ENCODE results near the gene LRFN3.
A peak's percentile ranks its signal among the peaks of the same experiment; 100 is the strongest.

The LRFN3 gene

GRCh38 chr19:35991731-35992450, 55.7 kb downstream of the LRFN3 start:
- no peak overlapping the region for H2BK15ac ChIP-seq (ENCODE audit: low read depth, poor library complexity, severe bottlenecking)
- no peaks in the 10 kb centered on the region for H3K36me3 ChIP-seq (ENCODE audit: control insufficient read depth in 1 of 2, insufficient read depth in 2 of 2, low read depth in 1 of 2, low read length in 2 of 2)
- no peak overlapping the region for H2BK5ac ChIP-seq (ENCODE audit: low read depth, low read length, poor library complexity, severe bottlenecking)
- no peak overlapping the region for H2AFZ ChIP-seq (ENCODE audit: low read depth, low read length)
- H2BK120ac ChIP-seq (ENCODE audit: low read depth, low read length) = no peak overlapping the region
- peaks cover 17% of the 10 kb centered on the region for H3K79me1 ChIP-seq (replicated peaks; ENCODE audit: low read length, poor library complexity, severe bottlenecking)
- H3K4me3 ChIP-seq (ENCODE audit: insufficient read depth in 1 of 2, low read depth in 1 of 2, low read length in 2 of 2) = no peak overlapping the region
- H3K4ac ChIP-seq (ENCODE audit: low read depth in 1 of 2, low read length in 2 of 2) = no peak overlapping the region
- H3K14ac ChIP-seq (ENCODE audit: low read length in 2 of 2) = no peak overlapping the region
- H4K91ac ChIP-seq (ENCODE audit: low read length) = no peak overlapping the region
- no peak overlapping the region for H3K4me2 ChIP-seq (ENCODE audit: low read length, poor library complexity, severe bottlenecking)
- no peak overlapping the region for H3K9ac ChIP-seq (ENCODE audit: low read length)
- no peak overlapping the region for H3K27ac ChIP-seq (ENCODE audit: low read length, poor library complexity, severe bottlenecking)
- H3K27me3 ChIP-seq (ENCODE audit: control insufficient read depth in 1 of 2, insufficient read depth in 1 of 2, low read length in 2 of 2) = peaks cover 14 to 17% of the 10 kb centered on the region in 2 experiments
- WGBS = 80% methylated on average over 7 of the region's 7 CpGs
- H3K4me1 ChIP-seq (ENCODE audit: control insufficient read depth, insufficient read depth, low read depth, low read length) = peaks cover 22% of the 10 kb centered on the region
- H2BK12ac ChIP-seq (ENCODE audit: low read length in 2 of 2) = no peak overlapping the region
- no peak overlapping the region for H2AK5ac ChIP-seq (ENCODE audit: low read length, severe bottlenecking)
- no peak overlapping the region for H4K8ac ChIP-seq (ENCODE audit: low read length)
- peaks cover 3% of the 10 kb centered on the region for H3K9me3 ChIP-seq (ENCODE audit: control insufficient read depth, low read length)
- H3K23ac ChIP-seq (ENCODE audit: low read length in 2 of 2) = no peak overlapping the region
- DNase-seq = no peak
- H3K18ac ChIP-seq (ENCODE audit: low read depth in 1 of 2, low read length in 2 of 2) = no peak overlapping the region

- no peak overlapping the region for H3K9ac ChIP-seq (ENCODE audit: low read length)
- H4K8ac ChIP-seq (ENCODE audit: low read length) = no peak overlapping the region
- no peak overlapping the region for H3K18ac ChIP-seq (ENCODE audit: low read depth in 1 of 2, low read length in 2 of 2)
- H2BK12ac ChIP-seq (ENCODE audit: low read length in 2 of 2) = no peak overlapping the region
- DNase-seq = no peak
- H3K36me3 ChIP-seq (ENCODE audit: control insufficient read depth in 1 of 2, insufficient read depth in 2 of 2, low read depth in 1 of 2, low read length in 2 of 2) = peaks cover 4 to 7% of the 10 kb centered on the region in 2 experiments
- H3K79me1 ChIP-seq (replicated peaks; ENCODE audit: low read length, poor library complexity, severe bottlenecking) = peaks cover 20% of the 10 kb centered on the region
- H3K9me3 ChIP-seq (ENCODE audit: control insufficient read depth, low read length) = peaks cover 3% of the 10 kb centered on the region
- no peak overlapping the region for H2AFZ ChIP-seq (ENCODE audit: low read depth, low read length)
- no peak overlapping the region for H3K4ac ChIP-seq (ENCODE audit: low read depth in 1 of 2, low read length in 2 of 2)
- peaks cover 15% of the 10 kb centered on the region for H3K4me1 ChIP-seq (ENCODE audit: control insufficient read depth, insufficient read depth, low read depth, low read length)
- WGBS = 89% methylated on average over 6 of the region's 8 CpGs
- H3K23ac ChIP-seq (ENCODE audit: low read length in 2 of 2) = no peak overlapping the region
- no peak overlapping the region for H3K14ac ChIP-seq (ENCODE audit: low read length in 2 of 2)
- no peak overlapping the region for H3K27ac ChIP-seq (ENCODE audit: low read length, poor library complexity, severe bottlenecking)
- no peak overlapping the region for H3K4me2 ChIP-seq (ENCODE audit: low read length, poor library complexity, severe bottlenecking)
- no peak overlapping the region for H2BK120ac ChIP-seq (ENCODE audit: low read depth, low read length)
- no peak overlapping the region for H2BK15ac ChIP-seq (ENCODE audit: low read depth, poor library complexity, severe bottlenecking)
- no peak overlapping the region for H2BK5ac ChIP-seq (ENCODE audit: low read depth, low read length, poor library complexity, severe bottlenecking)
- no peak overlapping the region for H4K91ac ChIP-seq (ENCODE audit: low read length)
- H3K4me3 ChIP-seq (ENCODE audit: insufficient read depth in 1 of 2, low read depth in 1 of 2, low read length in 2 of 2) = no peak overlapping the region
- peaks cover 5 to 8% of the 10 kb centered on the region in 2 experiments for H3K27me3 ChIP-seq (ENCODE audit: control insufficient read depth in 1 of 2, insufficient read depth in 1 of 2, low read length in 2 of 2)
- H2AK5ac ChIP-seq (ENCODE audit: low read length, severe bottlenecking) = no peak overlapping the region
Observed at GRCh38 chr19:35992907-35993765, 57.0 kb downstream of the LRFN3 start.

- no peak overlapping the region for H4K8ac ChIP-seq (ENCODE audit: low read length)
- H3K27me3 ChIP-seq (ENCODE audit: control insufficient read depth in 1 of 2, insufficient read depth in 1 of 2, low read length in 2 of 2) = peaks cover 0 to 5% of the 10 kb centered on the region in 2 experiments
- no peak overlapping the region for H3K14ac ChIP-seq (ENCODE audit: low read length in 2 of 2)
- H3K79me1 ChIP-seq (replicated peaks; ENCODE audit: low read length, poor library complexity, severe bottlenecking) = peaks cover 24% of the 10 kb centered on the region
- WGBS = 88% methylated on average over 49 of the region's 49 CpGs
- no peak overlapping the region for H2BK12ac ChIP-seq (ENCODE audit: low read length in 2 of 2)
- H3K27ac ChIP-seq (ENCODE audit: low read length, poor library complexity, severe bottlenecking) = no peak overlapping the region
- no peak for DNase-seq
- H3K4ac ChIP-seq (ENCODE audit: low read depth in 1 of 2, low read length in 2 of 2) = no peak overlapping the region
- no peak overlapping the region for H2AK5ac ChIP-seq (ENCODE audit: low read length, severe bottlenecking)
- H3K4me2 ChIP-seq (ENCODE audit: low read length, poor library complexity, severe bottlenecking) = no peak overlapping the region
- H4K91ac ChIP-seq (ENCODE audit: low read length) = no peak overlapping the region
- no peak overlapping the region for H2BK120ac ChIP-seq (ENCODE audit: low read depth, low read length)
- no peak overlapping the region for H2BK5ac ChIP-seq (ENCODE audit: low read depth, low read length, poor library complexity, severe bottlenecking)
- peak overlapping the region in 1 of 2 experiments; percentile 98 for H3K4me3 ChIP-seq (ENCODE audit: insufficient read depth in 1 of 2, low read depth in 1 of 2, low read length in 2 of 2)
- peak overlapping the region; percentile 89 for H3K9ac ChIP-seq (ENCODE audit: low read length)
- peak overlapping the region; percentile 26 for H2BK15ac ChIP-seq (ENCODE audit: low read depth, poor library complexity, severe bottlenecking)
- H3K4me1 ChIP-seq (ENCODE audit: control insufficient read depth, insufficient read depth, low read depth, low read length) = peaks cover 15% of the 10 kb centered on the region
- no peak overlapping the region for H3K18ac ChIP-seq (ENCODE audit: low read depth in 1 of 2, low read length in 2 of 2)
- H3K23ac ChIP-seq (ENCODE audit: low read length in 2 of 2) = no peak overlapping the region
- peaks cover 8 to 15% of the 10 kb centered on the region in 2 experiments for H3K36me3 ChIP-seq (ENCODE audit: control insufficient read depth in 1 of 2, insufficient read depth in 2 of 2, low read depth in 1 of 2, low read length in 2 of 2)
- no peak overlapping the region for H2AFZ ChIP-seq (ENCODE audit: low read depth, low read length)
- no peaks in the 10 kb centered on the region for H3K9me3 ChIP-seq (ENCODE audit: control insufficient read depth, low read length)
Observed at GRCh38 chr19:35993923-35994598, 57.9 kb downstream of the LRFN3 start.
